Right ventricle myocardium superior (tissue), 1 donor: ENCODE data around the gene PLSCR1. TPM values are rescaled to one million over a fixed set of nuclear protein-coding genes. Genes with fewer than 3 reads are reported as not detected.

Experiments
- ATAC-seq: fragments of 200-7000 bp; cut with Tn5 transposase; one replicate; pipeline ENCODE4 v1.9.1; 2020; ENCODE audit warnings: mild to moderate bottlenecking; ENCODE audit not compliant: poor library complexity
- DNase-seq: peaks from one replicate; pipeline ENCODE4 v3.0.0-alpha.2; 2020
- intact Hi-C: fragments of 100-400 bp; cut with DNase I; formaldehyde crosslinking; loops from one replicate; pipeline ENCODE4 v1.11.2; 2022
- total RNA-seq: library from RNA; stranded (reverse); fragmentation: NEBNext Ultra II Directional; extraction: Animal tissue kit (Norgen Biotek cat#: 25700); gene quantifications from one replicate; pipeline ENCODE4 v1.2.1, GENCODE V29; 2021
- donor health status: DM: no; HTN: yes; CAD: no; lungs with severe emphysema.

Gene PLSCR1
- total RNA-seq, 1 donor from 2014 or later: 26.0 TPM

DNA sequence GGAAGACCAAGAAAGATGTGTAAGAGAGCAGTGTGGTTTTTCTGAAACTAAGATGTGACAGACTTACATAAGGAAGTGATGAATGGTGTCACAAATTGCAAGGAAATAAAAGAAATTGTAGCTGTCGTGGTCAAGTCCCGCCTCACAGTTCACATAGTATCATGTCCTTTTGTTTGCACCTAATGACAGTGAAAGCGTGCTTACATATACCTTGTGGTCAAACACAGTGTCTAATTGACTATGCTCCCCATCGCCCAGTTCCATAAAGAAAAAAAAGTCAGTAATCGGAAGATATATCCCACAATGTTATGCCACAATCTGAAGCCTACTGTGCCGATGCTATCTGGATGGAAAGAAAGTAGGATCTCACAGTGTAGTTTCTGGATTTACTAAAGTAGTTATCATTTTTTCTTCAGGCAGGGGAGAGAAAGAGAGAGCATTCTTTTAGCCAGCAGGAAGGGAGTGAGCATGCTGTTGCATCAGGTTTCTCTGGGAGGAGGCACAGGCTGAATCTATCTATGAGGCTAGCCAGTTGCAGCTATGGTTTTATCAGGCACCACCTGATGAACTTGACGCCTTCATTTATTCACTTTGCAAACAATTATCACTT is 9.8 kb upstream of the PLSCR1 start:
- no peak for DNase-seq
- no peak for ATAC-seq
- intact Hi-C loops: no loop called here

DNA sequence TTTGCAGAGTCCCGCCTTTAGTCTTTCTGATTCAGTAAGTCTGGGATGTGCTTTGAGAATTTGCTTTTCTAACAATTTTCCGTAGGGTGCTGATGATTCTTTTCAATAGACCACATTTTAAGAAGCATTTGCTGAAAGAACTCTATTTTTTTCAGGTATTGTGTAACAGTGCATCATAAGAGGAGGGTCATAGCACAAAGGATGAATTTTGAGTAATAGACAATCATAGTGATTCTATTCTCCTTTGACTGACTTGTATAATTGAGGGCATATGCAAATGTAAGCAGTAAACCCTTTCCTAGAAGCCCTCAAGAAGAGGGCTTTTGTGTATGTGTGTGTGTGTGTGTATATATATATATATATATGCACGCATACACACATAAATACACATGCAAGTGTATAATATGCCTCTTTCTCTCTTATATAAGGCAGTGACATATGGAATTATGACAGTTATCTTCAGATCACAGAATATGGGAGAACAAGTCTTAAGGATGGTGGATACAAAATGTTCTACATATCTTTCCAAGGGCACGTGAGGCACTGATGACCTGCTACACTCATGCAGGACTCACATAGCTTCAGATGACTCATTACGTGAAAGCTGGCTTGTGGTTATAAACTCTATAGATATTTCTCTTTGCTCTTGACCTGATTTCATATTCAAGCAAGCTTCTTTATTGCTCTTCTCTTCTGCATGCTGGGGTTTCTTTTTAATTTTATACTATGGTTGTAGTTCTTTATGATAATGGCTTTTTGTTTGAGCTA is 6.5 kb upstream of the PLSCR1 start:
- DNase-seq (no peak), ATAC-seq (no peak)
- intact Hi-C loops: no loop called here

DNA sequence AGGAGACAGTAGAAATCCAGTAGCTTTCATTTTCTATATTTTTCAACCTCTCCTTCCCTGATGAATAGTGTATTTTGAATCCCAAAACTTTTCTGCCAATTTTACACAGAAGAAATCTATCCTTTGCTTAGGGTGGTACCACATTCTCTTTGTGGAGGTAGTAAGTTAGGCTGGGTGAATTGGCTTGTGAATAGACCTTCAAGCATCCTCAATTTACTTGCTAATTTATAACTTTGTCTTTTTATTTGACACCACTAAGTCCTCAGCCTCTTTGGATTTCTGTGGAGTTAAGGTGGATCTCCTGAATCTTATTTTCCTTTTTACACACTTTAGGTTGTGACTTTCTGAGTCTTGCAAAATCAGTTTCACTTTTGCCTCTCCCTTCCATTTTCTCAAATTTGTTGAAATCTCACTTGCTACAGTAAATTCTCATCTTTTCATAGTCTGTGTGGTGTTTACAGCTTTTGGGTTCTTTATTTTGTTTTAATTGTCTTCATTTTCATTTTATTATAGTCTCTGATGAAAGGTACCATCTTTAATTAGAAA is 5.7 kb upstream of the PLSCR1 start:
- ATAC-seq: no peak
- DNase-seq: no peak
- intact Hi-C loops: no loop called here

DNA sequence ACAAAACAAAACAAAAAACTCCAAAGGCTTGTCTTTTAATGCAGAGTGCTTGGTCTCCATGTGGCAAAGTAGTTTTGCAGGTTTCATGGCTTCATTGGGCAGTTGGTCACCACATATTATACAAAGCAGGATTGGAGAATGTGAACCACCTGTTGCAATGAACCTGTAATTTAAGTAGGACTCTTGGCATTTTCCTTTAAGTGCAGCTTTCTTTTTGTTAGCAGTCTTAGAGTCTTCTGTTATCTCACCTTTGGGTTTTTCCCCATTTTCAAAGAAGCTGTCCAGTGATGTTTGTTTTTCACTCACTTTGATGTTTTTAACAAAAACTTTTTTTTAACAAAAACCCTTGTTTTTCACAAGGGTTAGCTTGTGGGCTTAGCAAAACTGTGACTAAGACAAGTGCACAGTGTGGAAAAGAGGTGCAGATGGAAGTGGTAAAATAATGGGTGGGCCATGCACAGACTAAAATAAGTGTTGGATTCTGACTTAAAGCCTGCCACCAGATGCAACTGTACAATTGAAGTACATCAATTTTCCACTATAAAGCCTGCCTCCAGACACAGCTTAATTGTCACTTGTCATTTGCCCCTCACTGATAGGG is 2.9 kb upstream of the PLSCR1 start:
- DNase-seq: no peak
- no peak for ATAC-seq
- intact Hi-C loops: no loop called here

DNA sequence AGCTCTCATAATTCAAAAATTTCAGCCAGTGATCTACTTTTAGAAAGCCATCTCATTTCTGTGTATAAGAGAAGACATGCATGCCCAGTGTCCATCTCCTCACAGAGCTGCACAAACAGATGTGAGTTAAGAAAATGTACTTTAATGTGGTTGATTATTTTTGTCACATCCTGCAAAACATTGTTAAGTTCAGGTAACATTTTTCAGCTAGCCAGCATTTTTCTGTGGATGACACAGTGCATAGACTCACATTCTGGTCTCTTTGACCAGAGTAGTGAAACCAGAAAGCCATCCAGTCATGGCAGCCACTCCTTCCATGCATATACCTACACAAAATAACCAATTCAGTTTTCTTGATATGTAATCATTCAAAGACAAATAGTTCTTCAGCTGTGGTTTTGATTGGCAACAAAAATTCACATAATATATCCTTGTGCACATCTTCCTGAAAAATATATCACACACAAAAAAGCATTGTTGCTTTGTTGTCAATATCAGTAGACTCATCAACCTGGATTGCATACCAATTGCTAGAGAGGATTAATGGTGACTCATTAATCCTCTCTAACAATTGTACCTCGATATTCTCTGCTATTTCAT is 2.1 kb upstream of the PLSCR1 start:
- intact Hi-C loops: no loop called here

DNA sequence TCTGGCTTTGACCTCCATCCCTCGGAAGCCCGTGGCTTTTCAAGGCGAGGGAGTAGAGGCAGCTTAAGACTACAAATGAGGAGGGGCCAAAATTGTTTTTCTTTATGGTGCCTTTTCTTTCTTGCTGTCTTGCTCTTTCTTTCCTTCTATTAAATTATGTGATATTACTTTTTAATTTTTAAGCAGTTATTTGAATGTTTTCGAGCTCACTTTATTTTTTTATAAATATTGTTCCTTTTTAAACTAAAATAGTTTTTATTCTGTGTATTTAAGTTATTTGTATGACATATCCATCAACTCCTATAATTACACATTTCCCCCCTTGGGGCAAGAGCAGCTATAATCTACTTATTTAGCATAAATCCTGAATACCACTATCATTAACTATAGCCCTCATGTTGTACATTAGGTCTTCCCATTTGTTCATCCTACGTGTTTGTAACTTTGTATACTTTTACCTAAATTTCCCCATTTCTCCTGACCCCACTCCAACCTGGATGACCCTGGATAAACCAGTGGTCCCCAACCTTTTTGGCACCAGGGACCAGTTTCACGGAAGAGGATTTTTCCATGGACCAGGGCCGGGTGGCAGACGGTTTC is 622 bp upstream of the PLSCR1 start:
- DNase-seq (no peak), ATAC-seq (no peak)
- intact Hi-C loops: no loop called here

More for the DNA sequence above, 2.1 kb upstream of the PLSCR1 start:
- ATAC-seq: no peak
- no peak for DNase-seq

DNA sequence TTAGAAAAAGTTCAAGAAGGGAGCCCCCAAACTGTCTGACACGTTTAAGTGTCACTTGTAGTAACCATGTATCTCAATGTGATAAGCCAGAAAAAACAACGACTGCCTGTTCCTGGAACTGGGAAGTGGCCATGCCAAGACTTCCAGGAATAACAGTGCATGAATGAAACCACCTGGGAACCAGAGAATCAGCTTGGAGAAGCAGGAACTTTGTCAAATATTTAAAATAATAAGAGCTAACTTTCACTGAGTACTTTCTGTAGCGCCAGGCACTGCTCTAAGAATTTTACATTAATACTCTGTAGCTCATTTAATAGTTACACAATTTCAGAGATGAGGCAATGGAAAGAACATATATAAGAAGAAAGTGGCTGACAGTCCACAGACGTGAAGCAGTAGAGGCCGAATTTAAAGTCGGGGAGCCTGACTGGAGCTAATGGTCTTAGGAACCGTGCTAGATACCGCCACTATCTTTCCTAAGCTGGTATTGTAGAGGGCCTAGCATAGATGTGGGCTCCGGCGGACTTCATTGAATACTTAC is 876 bp downstream of the PLSCR1 start:
- intact Hi-C loops: no loop called here
- DNase-seq (no peak), ATAC-seq (peak; percentile 41)

DNA sequence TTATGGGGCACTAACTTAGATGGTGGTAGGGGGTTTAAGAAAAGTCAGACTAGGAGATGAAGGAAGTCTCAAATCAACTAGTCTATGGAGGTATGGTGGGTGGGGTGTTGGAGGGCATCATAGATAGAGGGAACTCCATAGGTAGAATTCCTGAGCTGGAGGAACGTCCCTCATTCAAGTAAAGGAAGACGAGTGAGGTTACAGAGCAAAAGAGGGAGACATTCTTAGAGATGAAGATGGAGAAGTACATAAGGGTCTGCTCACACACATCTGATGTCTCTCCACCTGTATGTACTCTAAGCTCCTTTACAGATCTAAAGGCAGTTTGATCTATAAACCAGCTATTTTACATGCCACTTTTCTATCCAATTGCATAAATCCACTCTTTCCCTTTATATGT is 1.4 kb downstream of the PLSCR1 start:
- intact Hi-C loops: no loop called here
- DNase-seq: no peak
- ATAC-seq: no peak

DNA sequence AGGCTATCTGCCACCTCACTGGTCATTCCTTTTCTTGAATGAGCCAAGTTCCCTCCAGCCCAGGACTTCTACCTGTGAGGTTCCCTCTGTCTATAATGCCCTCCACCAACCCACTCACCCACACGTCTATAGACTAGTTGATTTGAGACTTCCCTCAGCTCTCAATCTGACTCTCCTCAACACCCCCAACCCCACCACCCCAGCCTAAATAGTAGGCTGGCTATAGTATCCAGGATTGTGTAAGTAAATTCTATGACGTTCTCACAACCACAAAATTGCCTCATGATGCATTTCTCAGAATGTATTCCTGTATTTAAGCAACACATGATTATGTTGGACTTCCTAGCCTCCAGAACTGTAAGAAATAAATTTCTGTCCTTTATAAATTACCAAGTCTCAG is 2.2 kb downstream of the PLSCR1 start:
- ATAC-seq: no peak
- intact Hi-C loops: no loop called here
- no peak for DNase-seq

DNA sequence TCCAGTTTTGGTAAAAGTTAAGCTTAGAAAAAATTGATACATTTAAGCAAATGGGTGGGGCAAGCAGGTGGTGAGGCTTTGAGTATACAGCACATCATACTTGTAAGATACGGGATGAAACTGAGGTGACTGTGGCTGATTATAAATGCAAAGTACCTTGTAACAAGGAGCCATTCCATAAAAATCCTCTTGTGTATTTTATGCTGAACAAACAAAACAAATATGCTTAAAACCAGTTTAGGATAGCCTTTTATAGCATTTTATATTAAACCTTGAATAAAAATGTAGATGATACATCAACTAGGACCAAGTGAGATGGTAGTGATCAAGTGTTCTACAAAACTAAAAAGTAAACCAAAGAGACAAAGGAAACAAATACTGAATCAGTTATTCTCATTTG is 3.4 kb downstream of the PLSCR1 start:
- DNase-seq (no peak), ATAC-seq (no peak)
- intact Hi-C loops: no loop called here

DNA sequence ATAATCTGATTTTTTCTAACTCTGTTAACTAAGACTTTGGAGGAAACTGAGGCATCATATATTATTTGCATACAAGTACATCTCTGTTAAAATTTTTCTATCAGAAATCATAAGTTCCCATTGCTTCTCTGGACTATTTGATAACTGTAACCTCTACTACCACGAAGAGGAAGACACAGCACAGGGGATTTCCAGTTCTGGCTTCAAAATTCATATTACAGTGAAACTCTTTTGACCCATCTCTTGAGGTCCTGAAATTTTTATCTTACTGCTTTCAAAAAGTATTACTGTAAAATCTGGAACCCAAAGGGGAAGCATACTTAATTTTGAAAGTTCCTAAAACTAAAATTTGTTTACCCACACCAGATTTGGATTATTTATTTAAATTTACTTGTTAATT is 4.2 kb downstream of the PLSCR1 start:
- no peak for ATAC-seq
- intact Hi-C loops: no loop called here
- no peak for DNase-seq

DNA sequence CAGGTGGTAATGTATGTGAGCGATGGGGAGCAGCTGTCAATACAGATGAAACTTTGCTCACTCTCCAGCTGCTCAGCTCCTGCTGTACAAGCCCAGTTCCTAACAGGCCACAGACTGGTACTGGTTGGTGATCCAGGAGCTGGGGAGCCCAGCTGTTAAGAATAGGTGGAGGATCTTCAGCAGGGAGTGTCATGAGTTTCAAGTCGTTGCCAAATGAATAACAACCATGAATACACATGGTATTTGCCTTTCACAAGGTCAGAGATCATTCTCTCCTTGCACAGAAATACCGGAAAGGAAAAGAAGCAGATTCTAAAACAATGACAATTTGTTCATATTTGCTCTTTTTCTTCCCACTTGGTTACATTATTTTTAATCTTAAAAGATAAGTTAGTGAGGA is 5.1 kb downstream of the PLSCR1 start:
- ATAC-seq: no peak
- DNase-seq: no peak
- intact Hi-C loops: no loop called here

DNA sequence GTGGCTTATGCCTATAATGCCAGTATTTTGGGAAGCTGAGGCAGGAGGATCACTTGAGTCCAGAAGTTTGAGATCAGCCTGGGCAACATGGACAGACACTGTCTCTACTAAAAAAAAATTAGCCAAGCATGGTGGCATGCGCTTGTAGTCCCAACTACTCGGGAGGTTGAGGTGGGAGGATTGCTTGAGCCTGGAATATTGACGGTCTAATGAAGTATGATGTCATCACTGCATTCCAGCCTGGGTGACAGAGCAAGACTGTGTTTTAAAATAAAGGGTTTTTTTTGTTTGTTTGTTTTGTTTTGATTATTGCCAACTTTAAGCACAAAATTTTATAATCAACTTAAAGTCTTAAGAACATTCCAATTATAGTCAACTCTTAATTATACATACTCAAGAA is 6.8 kb downstream of the PLSCR1 start:
- no peak for DNase-seq
- intact Hi-C loops: no loop called here
- no peak for ATAC-seq

DNA sequence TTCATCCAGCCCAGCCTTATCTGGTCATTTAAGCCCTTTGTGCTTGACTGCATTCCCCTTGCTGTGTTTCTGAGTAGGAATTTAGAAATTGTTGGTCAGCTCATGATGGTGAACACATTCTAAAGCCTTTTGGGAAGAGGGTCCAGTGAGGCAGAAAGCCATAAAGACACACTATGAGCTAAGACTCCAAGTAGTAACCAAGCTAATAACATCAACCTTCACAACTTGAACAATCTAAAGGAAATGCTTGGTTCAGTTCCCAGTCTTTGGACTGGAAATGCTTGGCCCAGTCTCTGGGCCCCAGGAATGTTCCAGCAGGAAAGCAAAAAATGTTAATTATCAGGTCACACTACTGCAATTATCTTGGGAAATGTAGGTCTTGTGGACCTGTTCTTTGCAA is 7.7 kb downstream of the PLSCR1 start:
- ATAC-seq (peak; percentile 29), DNase-seq (no peak)
- intact Hi-C loops: no loop called here

DNA sequence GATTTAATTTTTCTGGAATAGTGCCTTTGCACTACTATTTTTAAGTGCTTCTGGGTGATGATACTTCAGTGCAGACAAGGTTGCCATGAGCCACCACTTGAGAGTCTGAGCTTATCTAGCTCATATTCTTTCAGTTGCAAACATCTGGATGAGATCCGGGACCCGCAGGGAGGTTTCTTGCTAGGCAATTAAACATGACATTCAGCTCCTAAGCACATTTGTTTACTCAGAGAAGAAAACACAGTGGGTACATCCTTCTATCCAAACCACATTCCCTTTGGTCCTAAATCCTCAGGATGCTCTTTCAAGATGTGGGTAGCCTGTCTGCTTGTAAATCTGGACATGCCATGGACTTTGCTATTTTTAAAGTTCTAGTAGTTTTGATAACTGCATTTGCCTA is 12.0 kb downstream of the PLSCR1 start:
- intact Hi-C loops: no loop called here
- DNase-seq: no peak
- no peak for ATAC-seq

DNA sequence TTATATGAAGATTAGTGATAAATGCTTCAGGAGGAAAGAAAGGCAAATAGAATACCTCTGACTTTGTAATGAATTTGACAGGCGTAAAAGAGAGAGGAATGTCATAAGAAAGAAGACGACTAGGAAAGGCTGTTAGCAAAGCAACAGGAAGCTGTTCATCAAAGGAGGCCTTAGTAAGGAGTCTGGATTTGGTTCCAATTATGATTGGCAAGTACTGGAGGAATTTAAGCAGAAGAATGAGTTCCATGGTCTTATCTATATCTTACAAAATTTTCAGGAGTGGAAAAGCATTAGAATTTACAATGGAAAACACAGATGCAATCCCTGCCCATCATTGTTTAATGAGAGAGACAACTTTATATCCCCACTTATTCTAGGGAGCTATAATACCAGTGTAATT is 13.8 kb downstream of the PLSCR1 start:
- intact Hi-C loops: no loop called here
- ATAC-seq: no peak
- DNase-seq: no peak

DNA sequence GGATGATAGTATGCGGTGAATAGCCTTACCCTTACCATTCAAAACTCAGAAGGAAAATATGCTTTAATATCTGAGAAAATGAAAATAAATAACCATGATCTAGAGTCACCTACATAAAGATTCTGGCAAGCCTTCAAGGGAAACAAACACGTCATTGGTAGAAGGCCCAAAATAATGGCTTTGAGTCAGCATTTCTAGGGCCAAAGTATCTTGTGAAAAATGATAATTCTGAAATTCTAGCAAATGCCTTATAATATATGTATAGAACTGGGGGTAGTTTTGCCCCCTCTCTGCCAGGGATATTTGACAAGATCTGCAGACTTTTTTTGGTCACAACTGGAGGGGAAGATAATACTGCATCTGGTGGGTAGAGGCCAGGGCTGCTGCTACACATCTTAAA is 15.4 kb downstream of the PLSCR1 start:
- no peak for DNase-seq
- no peak for ATAC-seq
- intact Hi-C loops: no loop called here

DNA sequence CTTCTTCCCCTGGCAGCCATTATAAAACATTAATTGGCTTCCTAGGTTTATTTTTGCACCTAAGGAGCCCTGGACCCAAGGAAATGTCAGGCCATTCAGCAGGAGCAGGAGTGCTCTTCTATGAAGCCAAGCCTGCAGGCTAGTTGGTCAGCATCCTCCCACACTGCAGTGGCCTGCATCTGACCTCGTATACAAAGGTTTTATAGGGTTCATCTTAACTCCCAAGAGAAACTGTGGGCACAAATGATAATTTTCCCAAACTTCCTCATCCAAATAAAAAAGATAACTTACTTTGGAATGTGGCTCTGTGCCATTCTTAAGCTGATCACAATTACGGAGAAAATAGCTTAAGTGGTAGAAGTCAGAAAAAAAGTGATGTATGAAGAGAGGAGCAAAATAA is 19.4 kb downstream of the PLSCR1 start:
- intact Hi-C loops: no loop called here
- DNase-seq (no peak), ATAC-seq (no peak)

DNA sequence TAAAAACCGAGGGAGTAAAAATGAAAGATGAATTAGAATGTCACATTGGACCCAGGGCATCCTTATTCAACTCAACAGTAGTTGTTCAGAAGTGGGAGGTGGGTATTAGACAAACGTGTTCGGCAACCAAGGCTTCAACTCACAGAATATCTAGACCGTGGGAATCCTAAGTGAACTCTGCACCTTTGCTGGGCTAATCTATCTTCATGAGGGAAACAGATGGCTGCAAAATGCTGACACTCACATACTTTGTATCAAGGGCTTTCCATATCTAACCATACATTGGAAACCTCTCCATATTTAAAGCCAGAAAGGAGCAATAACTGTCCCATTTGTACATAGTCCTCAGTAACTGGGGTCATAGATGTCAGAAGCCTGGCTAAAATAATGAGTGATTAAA is 20.9 kb downstream of the PLSCR1 start:
- intact Hi-C loops: no loop called here
- ATAC-seq: no peak
- DNase-seq: no peak
